Mesenchymal stem cell (in vitro differentiated cells and primary cell): ENCODE data around the gene TRAF4.
"Not testable (repeated sequence)": the region's sequence is repeated elsewhere in the genome, so short reads cannot be mapped to it uniquely, and the experiment has no call there.

Source experiments
- DNase-seq: peaks from one replicate; pipeline ENCODE4 v3.0.0-alpha.2; 2013
- H2AFZ ChIP-seq: one replicate; pipeline ENCODE4 v1.6.1; 2013; ENCODE audit warnings: low read depth, mild to moderate bottlenecking, control low read depth, inconsistent platforms, low read length, moderate library complexity
- H2AK5ac ChIP-seq: 2 replicates; pipeline ENCODE4 v1.6.1; 2013; ENCODE audit warnings: low read length, moderate library complexity, mild to moderate bottlenecking, inconsistent platforms; ENCODE audit not compliant: severe bottlenecking
- H2BK120ac ChIP-seq: one replicate; pipeline ENCODE4 v1.6.1; 2013; ENCODE audit warnings: low read depth, mild to moderate bottlenecking, inconsistent platforms, low read length, moderate library complexity
- H2BK12ac ChIP-seq, 2 experiments: one replicate each; pipeline ENCODE4 v1.6.1; 2013; ENCODE audit warnings: inconsistent platforms in 2 of 2, low read length in 2 of 2, mild to moderate bottlenecking in 2 of 2, moderate library complexity in 2 of 2, control low read depth in 1 of 2
- H2BK15ac ChIP-seq: one replicate; pipeline ENCODE4 v1.6.1; 2013; ENCODE audit warnings: mild to moderate bottlenecking, low read depth, inconsistent platforms; ENCODE audit not compliant: poor library complexity, severe bottlenecking
- H2BK5ac ChIP-seq: 2 replicates; pipeline ENCODE4 v1.6.1; 2013; ENCODE audit warnings: low read depth, mild to moderate bottlenecking, low read length, control low read depth, inconsistent platforms; ENCODE audit not compliant: poor library complexity, severe bottlenecking
- H3K14ac ChIP-seq, 2 experiments: one replicate each; pipeline ENCODE4 v1.6.1; 2013; ENCODE audit warnings: inconsistent platforms in 2 of 2, low read length in 2 of 2, control low read depth in 1 of 2, mild to moderate bottlenecking in 1 of 2, moderate library complexity in 1 of 2
- H3K18ac ChIP-seq, 2 experiments: one replicate each; pipeline ENCODE4 v1.6.1; 2013; ENCODE audit warnings: inconsistent platforms in 2 of 2, low read length in 2 of 2, control low read depth in 1 of 2, low read depth in 1 of 2, mild to moderate bottlenecking in 1 of 2
- H3K23ac ChIP-seq, 2 experiments: one replicate each; pipeline ENCODE4 v1.6.1; 2013; ENCODE audit warnings: inconsistent platforms in 2 of 2, low read length in 2 of 2, mild to moderate bottlenecking in 2 of 2, moderate library complexity in 2 of 2, control low read depth in 1 of 2
- H3K27ac ChIP-seq: 2 replicates; pipeline ENCODE4 v1.5.1; 2013; ENCODE audit warnings: mild to moderate bottlenecking, moderate library complexity, low read length, control low read depth, inconsistent platforms; ENCODE audit not compliant: poor library complexity, severe bottlenecking
- H3K27me3 ChIP-seq, 2 experiments: 2 replicates each; pipeline versions ENCODE4 v1.6.1 to v1.7.0; 2013; ENCODE audit warnings: low read length in 2 of 2, mild to moderate bottlenecking in 2 of 2, moderate library complexity in 2 of 2, control low read depth in 1 of 2, inconsistent platforms in 1 of 2; ENCODE audit not compliant: control insufficient read depth in 1 of 2, insufficient read depth in 1 of 2
- H3K36me3 ChIP-seq, 2 experiments: 2 replicates each; pipeline versions ENCODE4 v1.6.1 to v1.7.0; 2013; ENCODE audit warnings: low read length in 2 of 2, control low read depth in 1 of 2, inconsistent platforms in 1 of 2, low read depth in 1 of 2, mild to moderate bottlenecking in 1 of 2; ENCODE audit not compliant: insufficient read depth in 2 of 2, control insufficient read depth in 1 of 2
- H3K4ac ChIP-seq, 2 experiments: one replicate each; pipeline ENCODE4 v1.6.1; 2013; ENCODE audit warnings: inconsistent platforms in 2 of 2, low read length in 2 of 2, mild to moderate bottlenecking in 2 of 2, moderate library complexity in 2 of 2, control low read depth in 1 of 2, low read depth in 1 of 2
- H3K4me1 ChIP-seq: 2 replicates; pipeline ENCODE4 v1.6.1; 2013; ENCODE audit warnings: low read depth, low read length, control low read depth; ENCODE audit not compliant: control insufficient read depth, insufficient read depth
- H3K4me2 ChIP-seq: 2 replicates; pipeline ENCODE4 v1.6.1; 2013; ENCODE audit warnings: low read length, mild to moderate bottlenecking, inconsistent platforms; ENCODE audit not compliant: poor library complexity, severe bottlenecking
- H3K4me3 ChIP-seq, 2 experiments: 2 replicates each; pipeline versions ENCODE4 v1.5.1 to v1.7.0; 2013; ENCODE audit warnings: low read length in 2 of 2, mild to moderate bottlenecking in 2 of 2, control low read depth in 1 of 2, low read depth in 1 of 2; ENCODE audit not compliant: insufficient read depth in 1 of 2
- H3K79me1 ChIP-seq: replicated peaks from 2 replicates; pipeline ENCODE4 v1.6.1; 2013; ENCODE audit warnings: mild to moderate bottlenecking, control low read depth, low read length, inconsistent platforms; ENCODE audit not compliant: poor library complexity, severe bottlenecking
- H3K9ac ChIP-seq: 2 replicates; pipeline ENCODE4 v1.7.0; 2013; ENCODE audit warnings: mild to moderate bottlenecking, low read length, moderate library complexity
- H3K9me3 ChIP-seq: 2 replicates; pipeline ENCODE4 v1.7.0; 2013; ENCODE audit warnings: mild to moderate bottlenecking, low read length; ENCODE audit not compliant: control insufficient read depth
- H4K8ac ChIP-seq: one replicate; pipeline ENCODE4 v1.6.1; 2013; ENCODE audit warnings: inconsistent platforms, mild to moderate bottlenecking, low read length, moderate library complexity
- H4K91ac ChIP-seq: one replicate; pipeline ENCODE4 v1.6.1; 2013; ENCODE audit warnings: mild to moderate bottlenecking, low read length, inconsistent platforms
- WGBS: methylation state at CpG from one replicate; pipeline ENCODE4 v1.1.7; 2013; ENCODE audit warnings: mixed read lengths; 5-methylcytosine and 5-hydroxymethylcytosine counted together

Gene TRAF4

DNA sequence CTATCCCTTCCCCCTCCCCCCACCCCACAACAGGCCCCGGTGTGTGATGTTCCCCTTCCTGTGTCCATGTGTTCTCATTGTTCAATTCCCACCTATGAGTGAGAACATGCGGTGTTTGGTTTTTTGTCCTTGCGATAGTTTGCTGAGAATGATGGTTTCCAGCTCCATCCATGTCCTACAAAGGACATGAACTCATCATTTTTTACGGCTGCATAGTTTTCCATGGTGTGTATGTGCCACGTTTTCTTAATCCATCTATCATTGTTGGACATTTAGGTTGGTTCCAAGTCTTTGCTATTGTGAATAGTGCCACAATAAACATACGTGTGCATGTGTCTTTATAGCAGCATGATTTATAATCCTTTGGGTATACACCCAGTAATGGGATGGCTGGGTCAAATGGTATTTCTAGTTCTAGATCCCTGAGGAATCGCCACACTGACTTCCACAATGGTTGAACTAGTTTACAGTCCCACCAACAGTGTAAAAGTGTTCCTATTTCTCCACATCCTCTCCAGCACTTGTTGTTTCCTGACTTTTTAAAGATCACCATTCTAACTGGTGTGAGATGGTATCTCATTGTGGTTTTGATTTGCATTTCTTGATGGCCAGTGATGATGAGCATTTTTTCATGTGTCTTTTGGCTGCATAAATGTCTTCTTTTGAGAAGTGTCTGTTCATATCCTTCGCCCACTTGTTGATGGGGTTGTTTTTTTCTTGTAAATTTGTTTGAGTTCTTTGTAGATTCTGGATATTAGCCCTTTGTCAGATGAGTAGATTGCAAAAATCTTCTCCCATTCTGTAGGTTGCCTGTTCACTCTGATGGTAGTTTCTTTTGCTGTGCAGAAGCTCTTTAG lies 7.7 kb upstream of the TRAF4 start:
- not testable (repeated sequence) for H3K9me3 ChIP-seq, H3K27ac ChIP-seq, H3K14ac ChIP-seq, H3K27me3 ChIP-seq, H3K4me3 ChIP-seq, H3K4ac ChIP-seq, H3K9ac ChIP-seq, H3K4me1 ChIP-seq, H4K91ac ChIP-seq, H2AFZ ChIP-seq, H2BK12ac ChIP-seq, DNase-seq, H2AK5ac ChIP-seq, H3K79me1 ChIP-seq, H2BK5ac ChIP-seq, H3K23ac ChIP-seq, H2BK15ac ChIP-seq, H3K4me2 ChIP-seq, H2BK120ac ChIP-seq, H3K18ac ChIP-seq, H4K8ac ChIP-seq
- peaks cover 22 to 35% of the 10 kb centered on the region in 2 experiments for H3K36me3 ChIP-seq
- WGBS = 100% methylated on average over 1 of the region's 8 CpGs

DNA sequence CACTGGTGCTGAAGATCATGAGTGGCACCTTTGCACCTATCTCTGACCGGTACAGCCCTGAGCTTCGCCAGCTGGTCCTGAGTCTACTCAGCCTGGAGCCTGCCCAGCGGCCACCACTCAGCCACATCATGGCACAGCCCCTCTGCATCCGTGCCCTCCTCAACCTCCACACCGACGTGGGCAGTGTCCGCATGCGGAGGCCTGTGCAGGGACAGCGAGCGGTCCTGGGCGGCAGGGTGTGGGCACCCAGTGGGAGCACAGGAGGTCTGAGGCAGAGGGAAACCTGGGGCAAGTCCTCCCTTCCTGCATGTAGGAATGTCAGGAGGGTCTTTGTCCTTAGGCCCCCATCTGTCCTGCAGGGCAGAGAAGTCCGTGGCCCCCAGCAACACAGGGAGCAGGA lies 6.5 kb upstream of the TRAF4 start:
- no peak for DNase-seq
- Histone ChIP-seq H3K4me1 (peaks cover 10% of the 10 kb centered on the region), H3K27me3 (no peaks in the 10 kb centered on the region), H3K4me3 (no peak overlapping the region), H2BK12ac (no peak overlapping the region), H3K4me2 (no peak overlapping the region), H3K23ac (no peak overlapping the region), H3K9me3 (no peaks in the 10 kb centered on the region), H2BK120ac (no peak overlapping the region), H4K8ac (no peak overlapping the region), H2BK15ac (no peak overlapping the region), H2BK5ac (no peak overlapping the region), H2AFZ (no peak overlapping the region), H2AK5ac (no peak overlapping the region), H3K14ac (no peak overlapping the region), H3K9ac (no peak overlapping the region), H3K27ac (no peak overlapping the region), H3K4ac (no peak overlapping the region), H4K91ac (no peak overlapping the region), H3K36me3 (peaks cover 22 to 40% of the 10 kb centered on the region in 2 experiments), H3K18ac (no peak overlapping the region), H3K79me1 (peaks cover 3% of the 10 kb centered on the region)
- 94% methylated on average over 12 of the region's 12 CpGs for WGBS

DNA sequence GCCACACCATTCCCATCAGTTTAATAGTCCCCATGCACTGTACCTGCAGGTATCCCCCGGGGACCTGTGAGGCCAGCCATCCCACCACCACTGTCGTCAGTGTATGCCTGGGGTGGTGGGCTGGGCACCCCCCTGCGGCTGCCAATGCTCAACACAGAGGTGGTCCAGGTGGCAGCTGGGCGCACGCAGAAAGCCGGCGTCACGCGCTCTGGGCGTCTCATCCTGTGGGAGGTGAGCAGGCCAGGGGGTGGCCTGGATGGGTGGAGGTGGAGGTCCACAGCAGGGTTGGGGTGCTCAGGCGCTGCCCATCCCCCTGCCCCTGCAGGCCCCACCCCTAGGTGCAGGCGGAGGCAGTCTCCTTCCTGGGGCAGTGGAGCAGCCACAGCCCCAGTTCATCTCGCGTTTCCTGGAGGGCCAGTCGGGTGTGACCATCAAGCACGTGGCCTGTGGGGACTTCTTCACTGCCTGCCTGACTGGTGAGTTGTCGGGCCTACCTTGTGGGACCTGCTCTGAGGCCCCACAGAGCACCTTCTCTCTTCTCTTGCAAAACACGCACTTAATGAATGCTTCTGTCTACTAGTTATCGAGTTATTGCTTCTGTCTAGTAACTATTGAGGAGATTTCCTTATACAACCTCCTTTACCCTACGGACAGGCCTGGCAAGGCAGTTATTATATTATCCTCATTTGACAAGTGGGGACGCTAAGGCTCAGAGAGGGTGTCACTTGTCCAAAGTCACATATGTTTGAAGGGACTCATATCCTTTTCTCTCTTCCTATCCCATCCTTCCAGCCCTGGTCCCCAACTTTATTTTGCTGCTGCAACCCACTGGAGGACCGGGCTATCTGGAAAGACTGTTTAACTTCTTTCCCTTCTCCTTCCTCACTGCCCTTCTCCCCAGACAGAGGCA lies 5.8 kb upstream of the TRAF4 start:
- no peak overlapping the region for H3K9ac ChIP-seq
- H2BK5ac ChIP-seq = no peak overlapping the region
- H2AFZ ChIP-seq = no peak overlapping the region
- no peak overlapping the region for H2BK15ac ChIP-seq
- H3K4ac ChIP-seq = no peak overlapping the region
- no peak overlapping the region for H3K27ac ChIP-seq
- no peak overlapping the region for H3K23ac ChIP-seq
- H3K9me3 ChIP-seq = no peaks in the 10 kb centered on the region
- H3K14ac ChIP-seq = no peak overlapping the region
- 94% methylated on average over 22 of the region's 22 CpGs for WGBS
- H3K4me2 ChIP-seq = no peak overlapping the region
- H3K4me1 ChIP-seq = peaks cover 12% of the 10 kb centered on the region
- H4K8ac ChIP-seq = no peak overlapping the region
- no peak overlapping the region for H3K4me3 ChIP-seq
- H2AK5ac ChIP-seq = no peak overlapping the region
- H4K91ac ChIP-seq = no peak overlapping the region
- no peaks in the 10 kb centered on the region for H3K27me3 ChIP-seq
- no peak for DNase-seq
- peaks cover 3% of the 10 kb centered on the region for H3K79me1 ChIP-seq
- H3K18ac ChIP-seq = no peak overlapping the region
- H2BK12ac ChIP-seq = no peak overlapping the region
- peaks cover 22 to 40% of the 10 kb centered on the region in 2 experiments for H3K36me3 ChIP-seq
- H2BK120ac ChIP-seq = no peak overlapping the region
